ENCODE data around the gene JPH4.

DNA sequence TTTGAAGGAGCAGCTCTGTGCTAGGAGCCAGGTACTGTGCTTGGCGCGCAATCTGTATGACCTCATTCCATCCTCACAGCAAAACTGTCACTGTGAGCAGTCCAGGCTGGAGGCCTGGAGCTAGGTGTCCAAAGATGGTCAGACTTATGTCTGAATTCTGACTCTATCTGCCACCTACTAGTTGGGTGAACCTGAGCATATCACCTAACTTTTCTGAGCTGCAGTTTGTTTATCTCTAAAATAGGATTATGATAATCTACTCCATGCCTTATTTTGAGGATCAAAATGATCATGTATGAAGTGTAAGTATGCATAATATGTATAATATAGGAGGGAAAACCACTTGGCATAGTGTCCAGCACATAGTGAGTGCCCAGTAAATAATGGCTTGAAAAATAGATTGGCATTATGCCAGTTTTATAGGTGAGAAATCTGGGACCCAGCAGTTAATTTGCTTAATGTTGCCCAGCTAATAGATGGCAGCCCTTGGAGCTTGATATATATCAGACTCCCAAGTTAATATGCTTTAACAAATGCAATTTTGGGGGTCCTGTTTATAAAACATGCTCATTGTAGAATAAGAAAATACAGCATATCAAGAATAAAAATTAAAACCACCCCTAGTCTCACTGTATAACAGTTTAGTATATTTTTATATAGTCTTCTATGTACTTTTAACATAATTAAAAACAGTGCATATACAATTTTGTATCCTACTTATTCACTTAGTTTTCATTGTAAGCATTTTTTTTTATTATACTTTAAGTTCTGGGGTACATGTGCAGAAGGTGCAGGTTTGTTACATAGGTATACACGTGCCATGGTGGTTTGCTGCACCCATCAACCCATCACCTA lies 4.5 kb upstream of the JPH4 start:
- TF ChIP-seq, protein P1, sequence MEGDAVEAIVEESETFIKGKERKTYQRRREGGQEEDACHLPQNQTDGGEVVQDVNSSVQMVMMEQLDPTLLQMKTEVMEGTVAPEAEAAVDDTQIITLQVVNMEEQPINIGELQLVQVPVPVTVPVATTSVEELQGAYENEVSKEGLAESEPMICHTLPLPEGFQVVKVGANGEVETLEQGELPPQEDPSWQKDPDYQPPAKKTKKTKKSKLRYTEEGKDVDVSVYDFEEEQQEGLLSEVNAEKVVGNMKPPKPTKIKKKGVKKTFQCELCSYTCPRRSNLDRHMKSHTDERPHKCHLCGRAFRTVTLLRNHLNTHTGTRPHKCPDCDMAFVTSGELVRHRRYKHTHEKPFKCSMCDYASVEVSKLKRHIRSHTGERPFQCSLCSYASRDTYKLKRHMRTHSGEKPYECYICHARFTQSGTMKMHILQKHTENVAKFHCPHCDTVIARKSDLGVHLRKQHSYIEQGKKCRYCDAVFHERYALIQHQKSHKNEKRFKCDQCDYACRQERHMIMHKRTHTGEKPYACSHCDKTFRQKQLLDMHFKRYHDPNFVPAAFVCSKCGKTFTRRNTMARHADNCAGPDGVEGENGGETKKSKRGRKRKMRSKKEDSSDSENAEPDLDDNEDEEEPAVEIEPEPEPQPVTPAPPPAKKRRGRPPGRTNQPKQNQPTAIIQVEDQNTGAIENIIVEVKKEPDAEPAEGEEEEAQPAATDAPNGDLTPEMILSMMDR (IDR thresholded peaks at IDR 0.05): no peak
- no peak for TF ChIP-seq POLR2A (IDR thresholded peaks at IDR 0.05)
